Thoracic aorta (tissue), 2 donors: Measurements from ENCODE around the gene HAND1. TPM values are rescaled to one million over a fixed set of nuclear protein-coding genes. Genes with fewer than 3 reads are reported as not detected.

Source experiments
- ATAC-seq: fragments of 150-250 bp; one replicate; pipeline ENCODE4 v1.8.0; 2017; ENCODE audit warnings: low read depth; ENCODE audit not compliant: insufficient number of reproducible peaks, low FRiP score
- DNase-seq: peaks from one replicate; pipeline ENCODE4 v3.0.0-alpha.2; 2020; ENCODE audit warnings: low spot score
- H3K27ac ChIP-seq, 2 donors: fragments of 200-600 bp; sonication (generic); 1 replicate in 1 of 2; 2 replicates in 1 of 2; pipeline ENCODE4 v1.5.1; 2016; ENCODE audit warnings: mild to moderate bottlenecking in 2 of 2, moderate library complexity in 2 of 2
- H3K27me3 ChIP-seq: fragments of 200-600 bp; sonication (generic); replicated peaks from 2 replicates; pipeline ENCODE4 v1.6.0; 2016; ENCODE audit warnings: mild to moderate bottlenecking; ENCODE audit not compliant: insufficient read depth
- H3K36me3 ChIP-seq: fragments of 200-600 bp; sonication (generic); one replicate; pipeline ENCODE4 v1.5.1; 2016
- H3K4me1 ChIP-seq, 2 donors: fragments of 200-600 bp; sonication (generic); 1 replicate in 1 of 2; 2 replicates in 1 of 2; pipeline versions ENCODE4 v1.5.1 to v1.6.0; 2016; ENCODE audit warnings: low read depth in 2 of 2, mild to moderate bottlenecking in 1 of 2; ENCODE audit not compliant: control insufficient read depth in 1 of 2
- H3K4me3 ChIP-seq: fragments of 200-600 bp; sonication (generic); 2 replicates; pipeline ENCODE4 v1.5.1; 2016; ENCODE audit warnings: mild to moderate bottlenecking
- H3K9me3 ChIP-seq: fragments of 200-600 bp; sonication (generic); 2 replicates; pipeline ENCODE4 v1.5.1; 2016
- total RNA-seq, 2 donors: library from RNA; depleted of rRNA; stranded (reverse); fragments of >200 nt; gene quantifications; one replicate each; pipeline versions ENCODE4 v1.1.0 to v1.2.3, GENCODE V29; 2016
- TF ChIP-seq, protein P1 (sequence below): fragments of 200-600 bp; sonication (generic); IDR thresholded peaks from one replicate; pipeline ENCODE4 v1.5.1; 2019; ENCODE audit warnings: antibody characterized with exemption

The HAND1 gene
- total RNA-seq, 2 donors from 2014 or later, result not detected

DNA sequence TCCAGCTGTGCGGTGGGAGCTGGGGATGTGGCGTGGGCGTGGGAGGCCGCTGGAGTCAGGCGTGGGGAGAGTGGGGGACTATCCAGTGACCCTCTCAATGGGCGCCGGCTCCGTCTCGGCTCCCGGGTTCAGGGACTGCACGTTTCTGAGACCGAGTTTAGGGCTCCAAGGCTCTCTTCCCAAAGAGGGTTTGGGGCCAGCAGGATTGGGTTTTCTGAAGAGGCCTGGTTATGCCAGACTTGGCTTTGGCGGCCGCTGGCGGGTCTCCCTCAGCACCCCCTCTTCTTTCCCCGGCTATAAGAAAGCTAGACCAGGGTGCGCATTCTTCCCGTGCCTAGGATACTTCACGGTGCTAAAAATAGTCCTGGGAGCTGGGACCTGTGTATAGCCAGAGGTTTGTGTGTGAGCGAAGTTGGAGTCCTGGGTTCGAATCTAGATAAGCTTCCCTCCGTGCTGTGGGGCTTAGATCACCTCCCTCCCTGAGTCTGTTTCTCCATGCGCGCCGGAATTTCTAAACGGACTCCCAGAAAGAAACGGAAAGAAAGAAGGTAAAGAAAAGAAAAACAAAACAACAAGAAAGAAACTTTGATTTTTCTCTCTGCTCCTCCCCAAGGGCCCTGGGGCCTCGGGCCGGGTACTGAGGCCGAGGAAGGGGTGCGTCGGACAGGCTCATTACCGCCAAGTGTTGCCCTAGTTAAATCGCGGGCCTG, 5.0 kb downstream of the HAND1 start:
- H3K4me1 ChIP-seq, result peaks cover 36 to 46% of the 10 kb centered on the region in 2 donors
- H3K9me3 ChIP-seq, result no peaks in the 10 kb centered on the region
- ATAC-seq (no peak), DNase-seq (no peak)
- H3K4me3 ChIP-seq, result peak overlapping the region; percentile 20
- H3K36me3 ChIP-seq, result no peaks in the 10 kb centered on the region
- no peak overlapping the region for H3K27ac ChIP-seq
- TF ChIP-seq, protein P1, sequence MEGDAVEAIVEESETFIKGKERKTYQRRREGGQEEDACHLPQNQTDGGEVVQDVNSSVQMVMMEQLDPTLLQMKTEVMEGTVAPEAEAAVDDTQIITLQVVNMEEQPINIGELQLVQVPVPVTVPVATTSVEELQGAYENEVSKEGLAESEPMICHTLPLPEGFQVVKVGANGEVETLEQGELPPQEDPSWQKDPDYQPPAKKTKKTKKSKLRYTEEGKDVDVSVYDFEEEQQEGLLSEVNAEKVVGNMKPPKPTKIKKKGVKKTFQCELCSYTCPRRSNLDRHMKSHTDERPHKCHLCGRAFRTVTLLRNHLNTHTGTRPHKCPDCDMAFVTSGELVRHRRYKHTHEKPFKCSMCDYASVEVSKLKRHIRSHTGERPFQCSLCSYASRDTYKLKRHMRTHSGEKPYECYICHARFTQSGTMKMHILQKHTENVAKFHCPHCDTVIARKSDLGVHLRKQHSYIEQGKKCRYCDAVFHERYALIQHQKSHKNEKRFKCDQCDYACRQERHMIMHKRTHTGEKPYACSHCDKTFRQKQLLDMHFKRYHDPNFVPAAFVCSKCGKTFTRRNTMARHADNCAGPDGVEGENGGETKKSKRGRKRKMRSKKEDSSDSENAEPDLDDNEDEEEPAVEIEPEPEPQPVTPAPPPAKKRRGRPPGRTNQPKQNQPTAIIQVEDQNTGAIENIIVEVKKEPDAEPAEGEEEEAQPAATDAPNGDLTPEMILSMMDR, result no peak
- H3K27me3 ChIP-seq, result peaks cover 54% of the 10 kb centered on the region

DNA sequence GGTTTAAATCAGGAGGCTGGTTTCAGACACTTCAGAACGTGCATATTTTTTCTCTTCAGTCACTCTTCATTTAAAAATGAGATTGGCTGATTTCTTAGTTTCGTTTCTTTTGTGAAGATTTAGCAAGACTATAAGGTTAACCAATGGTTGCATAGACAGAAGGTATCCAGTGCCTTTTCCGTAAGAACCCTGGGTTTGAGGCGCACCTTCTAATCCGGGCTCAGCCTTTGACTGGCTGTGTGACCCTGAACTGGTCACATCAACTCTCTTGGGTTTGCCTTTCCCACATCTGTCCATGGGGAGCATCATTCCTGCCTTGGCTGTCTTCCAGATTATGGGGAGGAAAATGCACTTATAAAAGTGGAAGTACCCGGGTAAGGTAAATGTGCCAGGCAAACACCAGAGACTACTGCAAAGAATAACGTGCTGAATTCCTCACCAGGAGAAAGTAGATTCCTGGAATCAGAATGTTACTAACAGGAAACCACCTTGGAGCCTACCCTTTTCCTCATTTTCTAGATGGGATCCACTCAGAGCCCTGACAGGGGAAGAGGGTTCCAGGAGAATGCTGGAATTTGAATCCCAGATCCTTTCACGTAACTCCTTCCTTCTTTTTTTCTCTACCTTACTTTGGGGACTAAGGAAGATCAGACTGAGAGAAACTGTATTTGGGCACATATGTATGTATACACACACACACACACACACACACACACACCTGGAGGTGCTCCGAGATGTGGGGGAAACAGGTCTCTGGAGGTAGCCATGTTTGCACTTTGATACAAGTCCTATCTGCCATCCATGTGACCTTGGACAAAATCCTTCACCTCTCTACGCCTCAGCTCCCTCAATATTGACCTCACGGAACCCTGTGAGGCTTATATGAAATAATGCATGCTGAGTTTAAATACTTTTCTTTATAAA, 6.8 kb downstream of the HAND1 start:
- ATAC-seq, result no peak
- no peaks in the 10 kb centered on the region for H3K36me3 ChIP-seq
- TF ChIP-seq, protein P1, result no peak

DNA sequence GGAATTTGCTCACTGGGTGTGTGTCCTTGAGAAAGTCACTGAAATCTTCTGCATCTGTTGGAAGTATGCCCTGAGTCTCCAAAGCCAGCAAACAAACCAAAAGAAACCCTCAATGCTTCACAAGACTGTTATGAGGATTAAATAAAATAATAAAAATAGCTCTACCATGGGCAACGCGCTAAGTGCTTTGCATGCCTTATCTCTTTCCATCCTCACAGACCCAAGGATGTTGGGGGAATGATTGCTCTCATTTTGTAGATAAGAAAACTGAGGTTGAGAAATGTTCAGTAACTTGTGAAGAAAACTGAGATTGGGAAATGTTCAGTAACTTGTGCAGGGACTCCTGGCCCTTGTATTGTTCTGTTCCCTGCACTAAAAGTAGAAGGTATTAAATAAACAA, 7.9 kb downstream of the HAND1 start:
- no peak for DNase-seq
- Histone ChIP-seq H3K27ac (no peak overlapping the region), H3K27me3 (peaks cover 26% of the 10 kb centered on the region), H3K4me3 (no peak overlapping the region), H3K9me3 (no peaks in the 10 kb centered on the region), H3K4me1 (peaks cover 15 to 18% of the 10 kb centered on the region in 2 donors), H3K36me3 (no peaks in the 10 kb centered on the region)
- TF ChIP-seq, protein P1, result no peak
- ATAC-seq, result no peak

More for the DNA sequence above, 6.8 kb downstream of the HAND1 start:
- Histone ChIP-seq H3K4me3 (no peak overlapping the region), H3K9me3 (no peaks in the 10 kb centered on the region), H3K27me3 (peaks cover 37% of the 10 kb centered on the region), H3K27ac (no peak overlapping the region), H3K4me1 (peaks cover 25 to 27% of the 10 kb centered on the region in 2 donors)
- DNase-seq, result no peak

DNA sequence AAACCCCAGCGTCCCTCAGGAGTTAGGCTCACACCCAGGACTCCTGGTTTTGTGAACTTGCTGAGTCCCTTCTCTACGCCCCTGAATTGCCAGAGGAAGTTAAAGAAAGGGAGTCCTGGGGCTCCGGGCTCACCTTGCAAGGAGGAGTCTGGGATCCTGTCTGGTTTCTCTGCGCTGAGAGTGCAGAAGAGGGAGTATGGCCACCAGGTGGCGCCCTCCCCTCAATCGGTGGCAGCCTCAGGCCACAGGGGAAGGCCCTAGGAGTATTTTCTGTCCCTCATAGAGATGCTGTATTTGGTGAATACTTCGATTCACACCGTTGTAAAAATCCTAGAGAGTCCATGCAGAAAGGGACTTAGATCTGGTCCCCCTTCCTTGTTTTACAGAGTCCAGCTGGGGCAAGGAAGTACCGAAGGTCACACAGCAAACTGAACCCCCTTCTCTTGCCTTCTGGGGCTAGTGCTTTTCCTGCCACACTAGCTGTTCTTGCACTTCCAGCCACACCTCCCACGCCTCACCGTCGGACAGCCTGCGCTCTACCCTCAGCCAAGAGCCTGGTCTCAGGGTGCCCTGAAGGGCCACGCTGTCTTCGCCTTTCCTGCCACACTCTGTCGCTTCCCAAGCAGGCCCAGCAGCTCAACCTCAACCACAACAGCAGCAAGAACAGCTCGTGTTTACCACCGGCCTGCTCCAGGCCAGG, 10.2 kb downstream of the HAND1 start:
- Histone ChIP-seq H3K4me3 (no peak overlapping the region), H3K27me3 (peaks cover 3% of the 10 kb centered on the region), H3K36me3 (no peaks in the 10 kb centered on the region), H3K9me3 (no peaks in the 10 kb centered on the region), H3K27ac (no peak overlapping the region), H3K4me1 (peaks cover 0 to 3% of the 10 kb centered on the region in 2 donors)
- DNase-seq (no peak), ATAC-seq (no peak)
- TF ChIP-seq, protein P1, result peak; percentile 90

DNA sequence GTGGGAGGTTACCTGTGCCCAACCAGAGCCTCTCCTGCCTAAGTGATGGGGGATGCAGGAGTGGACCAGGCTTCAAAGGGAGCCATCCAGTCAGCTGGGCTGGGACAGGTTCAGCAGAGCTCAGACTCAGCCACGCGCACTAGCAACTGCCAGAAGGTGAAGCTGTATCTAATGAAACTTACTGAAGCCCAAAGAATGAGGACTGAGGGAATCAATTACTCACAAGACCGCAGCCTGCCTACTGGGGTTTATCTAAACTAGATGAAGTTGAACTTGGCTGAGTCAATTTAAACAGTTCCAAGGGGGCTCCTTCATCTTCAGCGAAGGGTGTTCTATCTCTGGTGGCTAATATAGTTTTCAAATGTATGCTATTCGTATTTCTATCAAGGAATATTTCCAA, 11.4 kb downstream of the HAND1 start:
- Histone ChIP-seq H3K4me3 (no peak overlapping the region), H3K9me3 (no peaks in the 10 kb centered on the region), H3K27ac (no peak overlapping the region), H3K27me3 (no peaks in the 10 kb centered on the region), H3K4me1 (no peaks in the 10 kb centered on the region), H3K36me3 (no peaks in the 10 kb centered on the region)
- TF ChIP-seq, protein P1, result no peak
- DNase-seq, result no peak
- ATAC-seq, result no peak
